ENCODE data around the gene CLEC18B.
"Not testable (repeated sequence)": the region's sequence is repeated elsewhere in the genome, so short reads cannot be mapped to it uniquely, and the experiment has no call there.

Gene CLEC18B

DNA sequence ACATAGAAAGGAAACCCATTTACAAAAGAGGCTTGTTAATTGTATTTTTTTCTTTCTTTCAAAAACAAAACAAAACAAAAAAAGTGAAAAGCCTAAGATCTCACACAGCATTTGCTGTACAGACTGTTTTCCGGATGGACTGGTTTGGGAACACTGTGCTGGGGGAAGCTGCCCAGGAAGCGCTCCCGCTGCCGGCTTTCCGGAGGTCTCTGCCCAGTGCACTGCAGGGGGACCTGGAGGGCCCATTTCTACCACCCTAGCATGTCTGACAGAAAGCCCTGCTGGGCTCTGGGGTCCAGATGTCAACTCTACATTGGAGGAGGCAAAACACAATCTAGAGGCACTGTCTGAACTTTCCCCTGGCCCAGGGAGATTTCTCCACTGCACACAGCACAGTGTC is 26.3 kb upstream of the CLEC18B start:
- no peak for DNase-seq (ENCODE audit: low spot score)
- in situ Hi-C loops (cut with MboI; ENCODE audit: low pct_unique_long_range_greater_than_20kb, low sequenced_read_pairs, unreplicated experiment) = no loop called here
- TF ChIP-seq, protein P1, sequence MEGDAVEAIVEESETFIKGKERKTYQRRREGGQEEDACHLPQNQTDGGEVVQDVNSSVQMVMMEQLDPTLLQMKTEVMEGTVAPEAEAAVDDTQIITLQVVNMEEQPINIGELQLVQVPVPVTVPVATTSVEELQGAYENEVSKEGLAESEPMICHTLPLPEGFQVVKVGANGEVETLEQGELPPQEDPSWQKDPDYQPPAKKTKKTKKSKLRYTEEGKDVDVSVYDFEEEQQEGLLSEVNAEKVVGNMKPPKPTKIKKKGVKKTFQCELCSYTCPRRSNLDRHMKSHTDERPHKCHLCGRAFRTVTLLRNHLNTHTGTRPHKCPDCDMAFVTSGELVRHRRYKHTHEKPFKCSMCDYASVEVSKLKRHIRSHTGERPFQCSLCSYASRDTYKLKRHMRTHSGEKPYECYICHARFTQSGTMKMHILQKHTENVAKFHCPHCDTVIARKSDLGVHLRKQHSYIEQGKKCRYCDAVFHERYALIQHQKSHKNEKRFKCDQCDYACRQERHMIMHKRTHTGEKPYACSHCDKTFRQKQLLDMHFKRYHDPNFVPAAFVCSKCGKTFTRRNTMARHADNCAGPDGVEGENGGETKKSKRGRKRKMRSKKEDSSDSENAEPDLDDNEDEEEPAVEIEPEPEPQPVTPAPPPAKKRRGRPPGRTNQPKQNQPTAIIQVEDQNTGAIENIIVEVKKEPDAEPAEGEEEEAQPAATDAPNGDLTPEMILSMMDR (IDR thresholded peaks at IDR 0.05; ENCODE audit: extremely low read depth, insufficient read depth, missing control alignments) = no peak

DNA sequence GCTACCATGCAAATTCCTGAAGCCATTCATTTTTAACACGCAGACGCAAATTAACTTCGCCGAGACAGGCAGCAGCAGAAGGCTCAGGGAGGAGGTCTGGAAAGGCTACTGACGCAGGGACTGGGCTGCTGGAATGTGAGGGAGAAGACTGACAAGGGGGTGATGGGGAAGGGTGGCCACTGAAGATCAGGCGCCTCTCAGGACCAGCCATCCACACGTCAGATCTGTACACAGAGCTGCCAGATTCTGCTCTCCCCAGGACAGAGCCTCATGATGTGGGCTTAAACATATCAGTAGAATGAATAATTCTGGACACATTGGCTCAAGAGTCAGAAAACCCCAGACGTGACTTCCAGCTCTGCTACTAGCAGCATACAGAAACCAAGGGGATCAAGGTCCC is 25.6 kb upstream of the CLEC18B start:
- TF ChIP-seq, protein P1 (IDR thresholded peaks at IDR 0.05; ENCODE audit: extremely low read depth, insufficient read depth, missing control alignments) = no peak
- DNase-seq (ENCODE audit: low spot score) = no peak
- in situ Hi-C loops (cut with MboI; ENCODE audit: low pct_unique_long_range_greater_than_20kb, low sequenced_read_pairs, unreplicated experiment) = no loop called here

DNA sequence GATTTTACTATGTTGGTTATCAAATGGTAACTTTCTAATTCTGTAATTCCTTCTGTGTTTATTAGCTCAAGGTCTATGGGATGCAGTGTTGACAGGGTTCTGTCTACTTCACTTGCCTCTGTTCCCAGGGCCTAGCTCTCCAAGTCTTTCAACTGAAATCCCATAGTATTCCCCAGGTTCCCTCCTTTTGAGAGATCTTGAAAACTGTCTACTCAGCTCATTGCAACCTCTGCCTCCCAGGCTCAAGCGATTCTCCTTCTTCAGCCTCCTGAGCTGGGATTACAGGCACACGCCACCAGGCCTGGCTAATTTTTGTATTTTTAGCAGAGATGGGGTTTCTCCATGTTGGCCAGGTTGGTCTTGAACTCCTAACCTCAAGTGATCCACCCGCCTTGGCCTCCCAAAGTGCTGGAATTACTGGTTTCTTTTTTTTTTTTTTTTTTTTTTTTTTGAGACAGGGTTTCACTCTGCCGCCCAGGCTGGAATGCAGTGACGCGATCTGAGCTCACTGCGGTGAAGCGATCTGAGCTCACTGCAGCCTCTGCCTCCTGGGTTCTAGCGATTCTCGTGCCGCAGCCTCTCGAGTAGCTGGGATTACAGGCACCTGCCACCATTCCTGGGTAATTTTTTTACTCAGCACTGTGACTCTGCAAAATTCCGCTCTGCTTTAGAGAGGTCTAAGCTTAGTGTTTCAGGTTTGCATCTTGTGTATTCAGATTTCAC is 22.5 kb upstream of the CLEC18B start:
- in situ Hi-C loops (cut with MboI; ENCODE audit: low pct_unique_long_range_greater_than_20kb, low sequenced_read_pairs, unreplicated experiment); DNase-seq (ENCODE audit: low spot score): not testable (repeated sequence)

DNA sequence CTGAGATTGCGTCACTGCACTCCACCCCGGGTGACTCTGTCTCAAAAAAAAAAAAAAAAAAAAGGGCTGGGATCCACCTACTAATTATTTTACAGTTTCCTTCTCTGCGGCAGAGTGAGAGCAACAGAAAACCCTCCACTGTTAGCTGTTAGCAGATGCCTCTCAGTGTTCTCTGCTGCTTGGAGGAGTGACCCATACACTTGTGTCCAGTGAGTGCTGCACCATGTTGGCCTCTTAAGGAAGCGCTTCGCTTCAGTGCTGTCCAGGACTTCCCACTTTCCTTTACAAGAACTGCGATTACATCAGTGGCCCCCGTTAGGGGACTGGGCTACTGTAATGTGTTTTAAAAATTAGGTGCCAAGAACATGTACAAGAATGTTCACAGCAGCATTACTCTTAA is 18.4 kb upstream of the CLEC18B start:
- TF ChIP-seq, protein P1 (IDR thresholded peaks at IDR 0.05; ENCODE audit: extremely low read depth, insufficient read depth, missing control alignments) = no peak
- in situ Hi-C loops (cut with MboI; ENCODE audit: low pct_unique_long_range_greater_than_20kb, low sequenced_read_pairs, unreplicated experiment) = no loop called here
- no peak for DNase-seq (ENCODE audit: low spot score)

DNA sequence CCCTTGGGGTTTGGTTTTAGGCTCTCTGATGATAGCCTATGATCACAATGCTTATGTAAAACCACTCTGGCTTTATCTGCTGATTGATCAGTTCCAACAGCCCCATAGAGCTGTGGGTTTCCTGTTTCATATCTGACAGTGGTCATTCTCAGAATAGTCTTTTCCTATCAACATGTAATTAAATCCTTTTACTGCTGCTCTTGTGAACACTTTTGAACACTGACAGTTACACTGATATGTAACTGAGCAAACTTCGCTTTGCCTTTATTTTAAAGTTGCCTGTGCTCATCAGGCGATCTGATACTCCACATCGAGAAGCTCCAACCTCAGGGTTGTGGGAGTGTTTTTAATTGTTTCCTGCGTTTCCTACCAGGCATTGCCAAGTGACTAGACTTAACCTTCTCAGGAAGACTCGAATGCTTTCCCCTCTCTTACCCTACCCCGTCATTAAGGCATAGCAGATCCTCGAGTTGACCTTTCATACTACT is 17.3 kb upstream of the CLEC18B start:
- DNase-seq (ENCODE audit: low spot score) = no peak
- TF ChIP-seq, protein P1 (IDR thresholded peaks at IDR 0.05; ENCODE audit: extremely low read depth, insufficient read depth, missing control alignments) = no peak
- in situ Hi-C loops (cut with MboI; ENCODE audit: low pct_unique_long_range_greater_than_20kb, low sequenced_read_pairs, unreplicated experiment) = no loop called here

DNA sequence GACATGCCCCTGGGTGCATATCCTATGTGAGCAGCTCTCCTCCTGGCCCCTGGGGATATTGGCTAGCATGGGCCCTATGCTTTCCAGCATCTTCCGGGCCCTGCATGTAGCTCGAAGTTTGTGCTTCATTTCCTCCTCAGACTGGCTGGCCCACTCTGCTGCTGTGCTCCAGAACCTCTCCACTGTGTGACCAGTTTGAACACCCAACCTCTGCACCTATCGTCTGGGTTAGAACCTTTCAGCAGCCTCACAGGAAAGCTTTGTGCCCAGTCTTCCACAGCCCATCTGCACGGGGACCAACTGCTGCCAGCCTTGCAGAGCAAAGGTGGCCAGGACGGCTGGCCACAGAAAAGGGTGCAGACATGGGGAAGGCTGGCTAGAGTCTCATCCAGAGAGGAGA is 10.2 kb upstream of the CLEC18B start:
- TF ChIP-seq, protein P1 (IDR thresholded peaks at IDR 0.05; ENCODE audit: extremely low read depth, insufficient read depth, missing control alignments) = no peak
- in situ Hi-C loops (cut with MboI; ENCODE audit: low pct_unique_long_range_greater_than_20kb, low sequenced_read_pairs, unreplicated experiment) = no loop called here
- DNase-seq (ENCODE audit: low spot score) = no peak

DNA sequence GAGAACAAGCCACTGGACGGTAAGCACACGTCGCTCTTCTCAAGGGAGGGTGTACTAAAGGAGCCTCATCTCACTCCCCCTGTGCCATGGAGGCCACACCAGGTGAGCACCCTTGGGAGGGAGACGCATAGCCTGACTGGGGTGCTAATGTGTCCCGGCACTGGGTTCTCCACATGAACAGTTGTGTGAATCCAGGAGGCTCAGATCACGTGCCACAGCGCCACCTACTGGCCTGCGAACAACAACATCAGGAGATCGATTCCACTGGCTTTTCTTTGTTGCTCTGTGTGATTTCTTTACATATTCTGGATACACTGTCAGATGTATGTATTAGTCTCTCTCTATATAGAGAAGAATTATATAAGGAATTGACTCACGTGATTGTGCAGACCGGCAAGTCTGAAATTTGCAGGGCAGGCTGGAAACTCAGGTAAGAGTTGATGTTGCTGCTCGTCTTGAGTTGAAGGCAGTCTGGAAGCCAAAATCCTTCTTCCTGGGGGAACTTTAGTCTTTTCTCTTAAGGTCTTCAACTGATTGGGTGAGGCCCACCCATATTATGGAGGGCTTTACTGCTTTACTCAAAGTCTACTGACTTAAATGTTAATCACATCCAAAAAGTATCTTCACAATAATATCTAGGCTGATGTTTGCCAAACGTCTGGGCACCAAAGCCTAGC is 8.9 kb upstream of the CLEC18B start:
- DNase-seq (ENCODE audit: low spot score); in situ Hi-C loops (cut with MboI; ENCODE audit: low pct_unique_long_range_greater_than_20kb, low sequenced_read_pairs, unreplicated experiment): not testable (repeated sequence)
- TF ChIP-seq, protein P1 (IDR thresholded peaks at IDR 0.05; ENCODE audit: extremely low read depth, insufficient read depth, missing control alignments) = peak; percentile 68

DNA sequence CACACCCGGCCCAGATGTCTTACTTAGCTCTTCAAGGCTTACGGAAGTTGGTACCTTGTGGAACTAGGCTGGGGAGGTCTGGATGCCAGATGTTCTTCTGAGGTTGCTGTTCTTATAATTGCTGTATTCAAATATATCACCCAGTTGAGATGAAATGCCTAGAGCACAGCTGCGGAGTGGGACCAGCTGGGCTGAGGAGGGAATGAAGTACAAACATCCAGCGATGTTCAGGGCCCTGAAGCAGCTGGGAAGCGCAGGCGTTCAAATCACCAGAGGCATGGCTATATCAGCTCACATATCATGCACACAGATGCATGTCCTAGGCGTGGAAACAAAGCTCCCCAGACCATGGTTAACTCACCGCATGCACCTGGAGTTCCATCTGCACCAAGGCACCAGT is 7.2 kb upstream of the CLEC18B start:
- DNase-seq (ENCODE audit: low spot score); in situ Hi-C loops (cut with MboI; ENCODE audit: low pct_unique_long_range_greater_than_20kb, low sequenced_read_pairs, unreplicated experiment): not testable (repeated sequence)

DNA sequence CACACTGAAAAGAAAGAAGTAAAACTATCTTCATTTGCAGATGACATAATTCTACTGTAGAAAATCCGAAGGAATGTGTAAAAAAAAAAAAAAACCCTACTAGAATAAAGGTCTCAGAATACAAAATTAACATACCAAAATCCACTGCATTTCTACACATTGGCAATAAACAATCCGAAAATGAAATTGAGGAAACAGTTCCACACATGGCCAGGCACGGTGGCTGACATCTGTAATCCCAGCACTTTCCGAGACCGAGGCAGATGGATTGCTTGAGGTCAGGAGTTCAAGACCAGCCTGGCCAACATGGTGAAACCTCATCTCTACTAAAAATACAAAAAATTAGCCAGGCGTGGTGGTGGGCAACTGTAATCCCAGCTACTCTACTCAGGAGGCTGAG is 4.5 kb upstream of the CLEC18B start:
- DNase-seq (ENCODE audit: low spot score); in situ Hi-C loops (cut with MboI; ENCODE audit: low pct_unique_long_range_greater_than_20kb, low sequenced_read_pairs, unreplicated experiment): not testable (repeated sequence)

DNA sequence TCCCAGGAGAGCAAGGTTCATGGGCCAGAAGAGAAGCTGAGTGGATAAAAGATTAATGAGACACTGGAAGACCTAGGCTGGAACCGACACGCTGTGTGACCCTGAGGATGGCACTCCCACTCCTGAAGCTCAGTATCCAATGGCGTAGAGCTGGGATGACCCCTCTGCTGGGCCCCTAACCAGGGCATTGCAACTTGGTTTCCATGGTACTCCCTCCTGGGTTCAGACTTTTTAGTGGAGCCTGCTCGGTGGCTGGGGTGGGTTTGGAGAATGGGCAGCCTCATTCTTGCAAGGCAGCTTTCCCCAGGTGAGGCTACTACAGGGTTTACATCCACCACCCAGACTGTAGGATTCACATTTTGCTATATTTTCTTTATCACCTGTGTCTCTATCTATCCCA is 2.4 kb upstream of the CLEC18B start:
- in situ Hi-C loops (cut with MboI; ENCODE audit: low pct_unique_long_range_greater_than_20kb, low sequenced_read_pairs, unreplicated experiment) = not testable (repeated sequence)

More for the DNA sequence above, 2.4 kb upstream of the CLEC18B start:
- DNase-seq (ENCODE audit: low spot score) = not testable (repeated sequence)
